ENCODE measurements around the gene MAML1.
"Not testable (repeated sequence)": the region's sequence is repeated elsewhere in the genome, so short reads cannot be mapped to it uniquely, and the experiment has no call there.

The MAML1 gene

DNA sequence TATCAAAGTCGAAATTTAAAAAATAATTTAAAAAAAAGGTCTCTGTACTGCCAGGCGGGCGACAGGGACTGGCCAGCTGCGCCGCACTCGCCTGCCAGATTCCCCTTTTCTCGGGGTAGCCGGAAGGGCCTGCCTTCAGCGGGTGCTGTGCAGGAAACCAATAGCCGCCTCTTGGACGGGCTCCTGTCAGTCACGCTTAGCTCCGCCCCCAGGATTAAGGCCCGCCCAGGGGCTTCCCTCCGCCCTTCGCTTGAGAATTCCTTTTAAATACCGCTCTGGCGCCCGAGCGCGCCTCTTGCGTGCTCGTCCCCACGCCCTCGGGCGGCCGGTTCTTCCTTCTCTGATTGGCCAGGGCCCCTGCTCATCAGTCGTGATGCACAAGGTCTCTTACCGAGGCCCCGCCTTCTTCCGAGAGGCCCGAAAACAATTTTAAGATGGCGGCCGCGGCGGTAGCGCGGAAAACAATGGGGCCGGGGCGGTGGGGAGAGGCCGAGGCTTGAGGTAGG is at the start of gene MAML1:
TSS of gene MAML1 (plus strand) at position 411 of the 506 bp plus-strand sequence. CDS start 291 bp downstream, outside the sequence.
- DNase-seq (ENCODE audit: low read depth): peak; percentile 93

DNA sequence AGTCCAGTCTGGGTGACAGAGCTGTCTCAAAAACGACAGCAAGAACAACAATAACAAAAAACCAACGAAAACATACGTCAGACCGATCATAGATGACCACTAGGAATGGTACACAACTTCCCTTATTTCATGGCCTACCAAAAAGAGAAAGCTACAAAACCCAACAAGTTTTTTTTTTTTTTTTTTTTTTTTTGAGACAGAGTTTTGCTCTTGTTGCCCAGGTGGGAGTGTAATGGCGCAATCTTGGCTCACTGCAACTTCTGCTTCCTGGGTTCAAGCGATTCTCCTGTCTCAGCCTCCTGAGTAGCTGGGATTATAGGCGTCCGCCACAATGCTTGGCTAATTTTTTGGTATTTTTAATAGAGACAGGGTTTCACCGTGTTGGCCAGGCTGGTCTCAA is 43.4 kb upstream of the MAML1 start:
- not testable (repeated sequence) for DNase-seq (ENCODE audit: low read depth)

DNA sequence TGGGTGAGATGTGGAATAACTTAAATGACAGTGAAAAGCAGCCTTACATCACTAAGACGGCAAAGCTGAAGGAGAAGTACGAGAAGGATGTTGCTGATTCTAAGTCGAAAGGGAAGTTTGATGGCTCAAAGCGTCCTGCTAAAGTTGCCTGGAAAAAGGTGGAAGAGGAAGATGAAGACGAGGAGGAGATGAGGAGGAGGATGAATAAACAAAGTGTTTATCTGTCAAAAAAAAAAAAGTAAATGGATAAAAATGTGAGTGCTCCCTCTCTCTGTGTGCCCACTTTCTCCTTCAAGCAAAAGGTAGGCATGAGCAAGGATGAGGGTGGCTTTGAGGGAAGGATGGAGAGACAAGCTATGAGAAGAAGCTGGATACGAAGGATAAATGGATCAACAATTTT is 38.1 kb upstream of the MAML1 start:
- no peak for DNase-seq (ENCODE audit: low read depth)

DNA sequence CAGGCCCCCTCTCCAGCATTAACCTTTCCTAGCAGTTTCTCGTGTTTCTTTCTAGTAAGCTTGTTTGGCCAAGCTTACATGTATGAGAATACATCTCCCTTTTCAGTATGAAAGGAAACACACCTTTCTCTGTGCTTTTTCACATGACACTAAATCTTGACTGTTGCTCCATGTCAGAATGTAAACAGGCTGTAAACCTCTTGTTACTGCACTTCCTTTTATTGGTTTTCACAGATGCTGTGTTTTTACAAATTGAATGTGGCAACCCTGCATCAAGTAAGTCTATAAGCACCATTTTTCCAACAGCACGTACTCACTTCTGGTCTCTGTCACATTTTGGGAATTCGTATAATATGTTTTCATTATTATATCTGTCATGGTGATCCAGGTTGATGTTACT is 36.0 kb upstream of the MAML1 start:
- no peak for DNase-seq (ENCODE audit: low read depth)

DNA sequence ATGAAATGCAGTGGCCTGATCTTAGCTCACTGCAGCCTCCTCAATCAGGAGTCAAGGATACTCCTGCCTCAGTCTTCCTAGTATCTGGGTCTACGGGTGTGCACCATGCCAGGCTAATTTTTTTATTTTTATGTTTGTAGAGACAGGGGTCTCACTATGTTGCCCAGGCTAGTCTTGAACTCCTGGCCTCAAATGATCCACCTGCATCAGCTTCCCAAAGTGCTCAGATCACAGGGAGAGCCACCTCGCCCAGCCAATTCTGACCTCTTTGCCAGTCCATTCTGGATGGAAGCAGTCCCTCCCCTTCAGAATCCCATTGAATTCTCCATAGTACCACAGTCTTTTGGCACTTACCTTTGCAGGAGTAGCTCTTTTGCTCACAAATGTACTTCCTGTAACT is 35.5 kb upstream of the MAML1 start:
- DNase-seq (ENCODE audit: low read depth): no peak

GRCh38 chr5:179697543-179697942 is 35.1 kb upstream of the MAML1 start:
- DNase-seq (ENCODE audit: low read depth): not testable (repeated sequence)

GRCh38 chr5:179697993-179698934 is 34.4 kb upstream of the MAML1 start:
- peak; percentile 93 for DNase-seq (ENCODE audit: low read depth)

DNA sequence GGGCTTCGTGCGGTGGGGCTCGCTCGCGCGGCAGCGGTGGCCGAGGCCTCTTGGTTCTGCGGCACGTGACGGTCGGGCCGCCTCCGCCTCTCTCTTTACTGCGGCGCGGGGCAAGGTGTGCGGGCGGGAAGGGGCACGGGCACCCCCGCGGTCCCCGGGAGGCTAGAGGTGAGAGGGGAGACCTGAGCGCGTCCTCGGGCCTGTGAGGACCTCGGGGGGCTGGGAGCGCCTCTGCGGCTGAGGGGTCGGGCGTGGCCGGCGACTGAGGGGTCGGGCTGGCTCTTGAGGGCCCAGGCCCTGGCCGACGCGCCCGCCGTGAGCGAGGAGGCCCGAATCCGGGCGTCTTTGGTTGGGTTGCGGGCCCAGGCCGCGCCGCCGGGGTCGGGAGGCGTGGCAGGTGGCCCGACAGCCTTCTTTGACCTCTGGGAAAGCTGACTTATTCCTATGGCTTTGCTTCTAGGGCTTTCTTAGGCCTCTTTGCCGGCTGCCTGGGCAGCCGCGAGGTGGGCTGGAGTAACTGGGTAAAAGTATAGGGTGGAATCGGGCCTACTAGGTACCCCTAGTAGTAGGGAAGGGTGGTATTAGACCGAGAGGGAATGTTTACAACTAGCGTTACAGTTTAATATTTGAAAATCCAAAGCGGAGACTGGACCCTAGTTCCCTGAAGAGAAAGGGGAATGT is 33.5 kb upstream of the MAML1 start, which contains the start of gene CANX:
TSS of gene CANX (plus strand) at position 33 of the 681 bp plus-strand sequence. CDS start 6,715 bp downstream, outside the sequence.
- DNase-seq (ENCODE audit: low read depth): no peak

GRCh38 chr5:179699616-179700237 is 32.9 kb upstream of the MAML1 start:
- DNase-seq (ENCODE audit: low read depth): no peak

GRCh38 chr5:179700401-179700918 is 32.2 kb upstream of the MAML1 start:
- DNase-seq (ENCODE audit: low read depth): no peak

DNA sequence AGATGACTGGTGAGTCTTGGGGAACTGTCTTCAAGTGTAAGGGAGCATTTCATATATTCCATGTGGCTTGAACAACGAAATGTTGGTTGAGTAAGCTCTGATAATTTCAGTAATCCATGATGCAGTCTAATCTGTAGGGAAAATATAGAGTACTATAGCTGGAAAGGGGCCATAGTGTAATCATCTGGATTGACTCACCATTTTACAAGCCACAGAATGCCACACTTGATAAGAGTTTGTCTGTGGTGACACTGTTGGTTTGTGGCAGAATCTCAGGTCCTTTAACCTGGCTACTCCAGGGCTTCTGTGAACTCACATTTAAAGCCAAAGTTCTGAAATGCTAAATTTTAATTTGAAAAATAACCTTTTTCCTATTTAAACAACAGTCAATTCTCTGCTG is 16.3 kb upstream of the MAML1 start:
- DNase-seq (ENCODE audit: low read depth): no peak

DNA sequence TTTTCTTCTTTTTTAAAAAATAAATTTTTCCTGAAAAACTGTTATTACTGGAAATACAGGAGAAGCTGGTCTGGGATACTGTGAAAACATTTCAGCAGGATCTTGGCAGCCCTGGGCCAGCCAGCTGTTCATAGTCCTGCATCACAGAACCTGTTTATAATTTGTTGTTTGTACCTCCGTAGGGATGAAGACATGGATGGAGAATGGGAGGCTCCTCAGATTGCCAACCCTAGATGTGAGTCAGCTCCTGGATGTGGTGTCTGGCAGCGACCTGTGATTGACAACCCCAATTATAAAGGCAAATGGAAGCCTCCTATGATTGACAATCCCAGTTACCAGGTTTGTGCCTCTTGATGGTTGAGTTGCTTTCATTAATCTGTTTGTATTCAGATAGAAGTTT is 12.4 kb upstream of the MAML1 start:
- DNase-seq (ENCODE audit: low read depth): no peak

DNA sequence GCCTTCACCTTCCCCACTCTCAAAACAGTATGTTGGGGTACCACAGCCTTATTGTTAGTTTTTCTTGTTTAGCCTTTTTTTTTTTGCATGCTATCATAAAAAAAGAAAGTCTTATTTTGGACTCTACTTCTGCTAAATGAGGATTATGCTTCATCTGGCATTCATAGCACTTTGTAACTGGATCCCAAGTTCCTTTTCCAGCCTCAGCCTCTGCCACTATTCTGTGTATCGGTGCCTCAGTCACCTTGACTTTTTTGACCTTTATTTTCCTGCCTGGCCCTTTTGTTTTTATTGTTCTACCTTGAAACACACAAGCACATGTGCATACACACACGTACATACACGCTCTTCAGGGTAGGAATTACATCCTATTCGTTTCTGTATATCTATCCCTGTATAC is 8.5 kb upstream of the MAML1 start:
- DNase-seq (ENCODE audit: low read depth): no peak

DNA sequence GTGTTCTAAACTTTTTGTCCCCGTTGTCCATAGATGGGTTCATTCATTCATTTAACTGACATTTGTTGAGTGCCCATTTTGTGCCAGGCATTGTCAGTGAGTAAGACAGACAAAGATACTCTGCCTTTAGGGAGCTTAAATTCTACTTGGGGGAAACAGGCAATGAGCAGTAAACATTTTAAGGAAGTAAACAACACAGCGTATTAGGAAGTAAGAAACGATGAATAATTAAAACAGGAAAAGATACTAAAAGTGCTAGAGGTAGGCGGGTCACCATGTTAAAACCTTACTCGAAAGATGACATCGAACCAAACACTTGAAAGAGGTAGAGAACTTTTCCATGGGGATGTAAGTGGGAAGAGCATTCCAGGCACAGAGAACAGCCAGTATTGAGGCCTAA is 5.5 kb upstream of the MAML1 start:
- no peak for DNase-seq (ENCODE audit: low read depth)

- DNase-seq (ENCODE audit: low read depth): no peak
Measured at GRCh38 chr5:179729303-179729702, 3.3 kb upstream of the MAML1 start.

DNA sequence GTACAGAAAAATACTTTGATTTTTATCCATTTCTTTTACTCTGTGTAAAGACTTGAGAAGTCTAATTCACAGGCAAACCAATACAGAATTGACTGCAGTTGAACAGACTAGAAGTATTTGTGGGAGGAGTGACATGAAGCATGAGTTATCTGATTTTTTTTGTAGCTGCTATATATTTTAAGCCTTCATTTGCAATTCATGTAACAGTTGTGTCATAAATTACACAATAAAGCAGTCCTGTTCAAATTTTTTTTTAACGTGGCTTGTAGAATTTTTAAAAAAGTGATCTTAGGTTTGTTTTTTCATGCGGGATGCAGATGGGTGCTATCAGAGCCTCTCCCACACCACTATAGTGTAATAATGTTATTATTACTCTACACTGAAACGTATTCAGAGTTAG is 2.9 kb upstream of the MAML1 start:
- no peak for DNase-seq (ENCODE audit: low read depth)

DNA sequence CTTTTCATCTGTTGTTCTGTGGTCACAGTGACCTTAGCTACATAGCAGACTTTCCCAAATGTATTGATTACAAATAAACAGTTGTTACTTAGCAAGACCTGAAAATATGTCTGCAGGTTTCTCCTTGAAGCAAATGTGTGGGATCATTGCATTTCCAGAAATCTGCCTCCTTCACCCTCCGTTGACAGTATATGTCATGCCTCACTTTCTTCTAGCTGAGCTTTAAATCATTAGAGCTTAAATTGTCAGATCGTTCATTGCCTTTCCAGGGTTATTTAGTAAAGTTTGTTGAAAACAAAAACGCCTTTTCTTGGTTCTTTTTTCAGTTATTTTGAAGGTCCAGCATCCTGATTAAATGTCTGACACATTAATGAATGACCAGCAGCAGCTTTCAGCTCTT is 2.3 kb upstream of the MAML1 start:
- DNase-seq (ENCODE audit: low read depth): no peak

GRCh38 chr5:179730852-179731251 is 1.8 kb upstream of the MAML1 start:
- no peak for DNase-seq (ENCODE audit: low read depth)

DNA sequence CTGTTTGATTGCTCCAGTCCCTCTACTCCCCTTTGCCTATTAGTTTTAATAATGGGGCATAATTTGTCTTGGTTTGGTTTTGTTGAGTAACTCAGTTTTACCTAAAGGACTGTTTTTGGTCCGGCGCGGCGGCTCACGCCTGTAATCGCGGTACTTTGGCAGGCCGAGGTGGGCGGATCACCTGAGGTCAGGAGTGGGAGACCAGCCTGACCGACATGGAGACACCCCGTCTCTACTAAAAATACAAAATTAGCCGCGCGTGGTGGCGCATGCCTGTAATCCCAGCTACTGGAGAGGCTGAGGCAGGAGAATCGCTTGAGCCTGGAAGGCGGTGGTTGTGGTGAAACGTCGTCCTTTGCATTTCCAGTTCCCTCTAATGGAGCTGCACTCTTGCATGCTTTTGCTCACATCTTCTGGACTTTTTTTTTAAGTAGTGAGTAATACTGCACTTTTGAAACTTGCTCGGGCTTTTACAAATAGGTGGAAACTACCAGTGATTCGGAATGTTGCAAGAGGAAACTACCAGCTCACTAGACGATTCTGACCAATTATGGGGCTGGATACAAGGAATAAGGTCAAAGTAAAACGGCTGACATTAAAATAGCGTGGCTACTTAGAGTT is 721 bp upstream of the MAML1 start:
- DNase-seq (ENCODE audit: low read depth): no peak

DNA sequence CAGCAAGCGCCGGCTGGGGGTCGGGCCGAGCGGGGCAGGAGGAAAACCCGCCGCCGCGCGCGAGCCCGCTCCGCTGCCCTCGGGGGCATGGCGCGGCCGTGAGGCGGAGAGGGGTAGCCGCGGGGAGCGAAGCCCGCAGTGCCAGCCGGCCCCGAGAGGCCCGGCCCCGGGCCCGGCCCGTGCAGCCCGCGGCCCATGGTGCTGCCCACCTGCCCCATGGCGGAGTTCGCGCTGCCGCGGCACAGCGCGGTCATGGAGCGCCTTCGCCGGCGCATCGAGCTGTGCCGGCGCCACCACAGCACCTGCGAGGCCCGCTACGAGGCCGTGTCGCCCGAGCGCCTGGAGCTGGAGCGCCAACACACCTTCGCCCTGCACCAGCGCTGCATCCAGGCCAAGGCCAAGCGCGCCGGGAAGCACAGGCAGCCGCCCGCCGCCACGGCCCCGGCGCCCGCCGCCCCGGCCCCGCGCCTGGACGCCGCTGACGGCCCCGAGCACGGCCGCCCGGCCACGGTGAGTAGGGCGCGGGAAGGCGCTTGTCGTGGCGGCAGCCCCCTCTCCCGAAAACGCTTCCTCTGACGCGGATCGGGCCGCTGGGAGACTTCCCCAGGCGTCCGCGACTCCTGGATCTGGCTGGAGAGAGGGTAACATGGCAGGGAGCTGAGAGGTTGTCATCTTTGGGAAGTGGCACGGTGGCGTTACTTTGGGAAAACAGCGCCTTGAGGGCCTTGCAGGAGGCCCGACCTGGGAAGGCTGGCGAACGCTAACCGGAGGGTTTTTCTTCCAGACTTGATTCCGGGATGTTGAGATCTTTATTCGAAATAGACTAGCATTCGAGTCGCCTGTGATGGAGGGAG is 523 bp downstream of the MAML1 start:
- DNase-seq (ENCODE audit: low read depth): no peak

DNA sequence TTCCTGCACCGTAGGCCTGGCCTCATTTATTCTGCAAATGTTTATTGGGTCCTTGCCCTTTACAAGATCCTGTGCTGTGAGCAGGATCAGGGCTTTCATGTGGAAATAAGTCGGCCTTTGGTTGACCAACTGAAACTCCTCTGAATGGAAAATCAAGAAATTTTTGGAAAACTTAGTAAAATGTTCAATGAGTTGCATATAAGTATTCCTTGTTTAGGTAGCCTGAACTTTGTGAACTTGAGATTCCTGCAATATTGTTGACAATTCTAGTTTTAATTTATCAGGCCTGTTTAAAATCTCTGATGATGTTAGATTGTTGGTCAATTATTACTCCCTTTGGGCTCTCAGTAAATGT is 1.1 kb downstream of the MAML1 start:
- no peak for DNase-seq (ENCODE audit: low read depth)

Measured in stimulated activated CD8-positive, alpha-beta memory T cell treated with anti-CD3 and anti-CD28 coated beads, Interleukin-15, amount 100 ng/mL, for 24 hours (primary cell).